ENCODE results near the gene OSBPL10.

Gene OSBPL10

DNA sequence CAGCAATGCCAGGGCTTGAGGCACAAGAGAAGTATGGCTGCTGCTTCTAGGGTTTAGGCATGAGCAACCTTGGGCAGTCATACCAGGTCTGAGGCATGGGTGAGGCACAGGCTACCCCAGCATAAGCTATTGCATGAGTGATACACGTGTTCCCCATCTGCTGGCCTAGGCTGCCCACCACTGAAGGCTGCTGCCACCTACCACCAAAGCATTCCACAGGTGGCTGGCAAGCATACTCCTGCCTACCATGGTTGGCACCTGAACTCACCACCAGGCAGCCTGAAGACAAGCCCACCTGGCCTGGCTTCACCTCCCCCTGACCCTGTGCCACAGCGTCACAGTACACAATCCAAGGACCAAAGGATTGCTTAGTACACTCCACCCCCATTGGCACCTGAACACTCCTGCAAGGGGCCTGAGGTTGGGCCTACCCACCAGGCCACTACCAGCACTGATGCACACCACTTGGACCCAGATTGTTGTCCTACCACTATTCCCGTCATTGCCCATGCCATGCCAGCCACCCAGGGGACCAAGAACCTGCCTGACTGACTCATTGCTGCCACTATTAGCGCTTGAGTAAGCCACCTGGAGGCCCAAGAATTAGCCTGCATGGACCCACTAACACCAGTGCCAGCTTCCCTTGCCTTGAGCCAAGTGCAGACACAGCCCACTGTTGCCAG lies 332.6 kb downstream of the OSBPL10 start:
- no peak for DNase-seq

DNA sequence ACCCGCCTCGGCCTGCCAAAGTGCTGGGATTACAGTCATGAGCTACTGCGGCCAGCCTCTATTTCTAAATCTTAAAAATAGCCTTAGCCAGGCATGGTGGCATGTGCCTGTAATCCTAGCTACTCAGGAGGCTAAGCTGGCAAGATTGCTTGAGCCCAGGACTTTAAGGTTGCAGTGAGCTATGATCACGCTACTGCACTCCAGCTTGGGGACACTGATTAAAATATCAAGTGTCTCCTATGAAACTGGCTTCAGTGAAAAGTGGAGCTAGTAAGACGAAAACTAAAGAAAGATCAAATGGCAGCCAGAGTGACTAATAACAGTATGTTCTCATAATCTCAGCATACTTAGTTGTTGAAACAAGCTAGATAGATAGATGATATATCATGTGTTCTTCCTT lies 335.8 kb downstream of the OSBPL10 start:
- no peak for DNase-seq

DNA sequence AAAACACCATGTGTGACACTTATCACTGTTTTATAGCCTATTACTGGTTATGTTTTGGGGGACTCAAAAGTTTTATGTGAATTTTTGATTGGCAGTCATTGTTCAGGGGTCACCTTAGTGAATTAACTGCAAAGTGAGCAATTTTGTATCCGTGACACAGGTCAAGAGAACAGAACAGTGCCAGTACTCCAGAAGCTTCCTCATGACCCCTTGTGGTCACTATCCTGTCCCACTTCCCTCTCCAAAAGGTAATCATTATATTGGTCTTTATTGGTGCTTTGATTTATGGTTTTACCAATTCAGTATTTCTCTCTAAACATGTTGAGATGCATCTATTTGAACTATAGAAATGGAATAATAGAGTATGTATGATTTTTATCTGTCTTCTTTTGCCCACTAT lies 341.2 kb downstream of the OSBPL10 start:
- DNase-seq, result no peak

DNA sequence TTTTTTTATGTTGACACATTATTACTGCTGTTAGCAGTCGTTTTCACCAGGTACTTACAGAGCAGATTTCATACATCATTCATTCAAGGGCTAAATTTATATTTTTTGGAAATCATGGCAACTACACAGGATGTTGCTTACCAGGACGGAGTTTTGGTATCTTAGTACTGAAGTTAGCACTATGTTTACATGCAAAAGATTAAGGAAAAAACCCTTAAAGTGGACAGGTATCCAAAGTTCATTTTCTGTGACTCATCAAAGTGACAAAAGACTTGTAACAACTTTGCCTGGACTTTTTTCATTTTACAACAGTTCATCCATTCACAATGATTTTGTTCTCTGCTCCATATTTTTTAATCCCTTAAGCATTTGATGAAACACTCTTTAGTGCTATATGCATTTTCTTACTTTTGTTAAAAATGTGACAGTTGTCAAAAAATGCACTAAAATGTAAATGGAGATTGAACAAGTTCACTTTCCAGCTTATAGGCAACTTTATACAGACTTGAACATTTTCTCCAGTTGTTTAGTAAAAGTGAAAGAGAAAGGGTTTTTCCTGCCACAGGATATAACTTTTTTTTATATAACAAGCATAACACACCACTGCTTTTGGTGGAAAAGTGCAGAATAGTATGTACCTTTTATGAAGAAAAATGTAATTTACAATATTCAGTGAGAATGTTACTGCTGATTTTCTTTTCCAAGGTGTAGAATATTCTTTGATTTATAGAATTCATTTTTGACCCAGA lies 344.2 kb downstream of the OSBPL10 start:
- no peak for DNase-seq

DNA sequence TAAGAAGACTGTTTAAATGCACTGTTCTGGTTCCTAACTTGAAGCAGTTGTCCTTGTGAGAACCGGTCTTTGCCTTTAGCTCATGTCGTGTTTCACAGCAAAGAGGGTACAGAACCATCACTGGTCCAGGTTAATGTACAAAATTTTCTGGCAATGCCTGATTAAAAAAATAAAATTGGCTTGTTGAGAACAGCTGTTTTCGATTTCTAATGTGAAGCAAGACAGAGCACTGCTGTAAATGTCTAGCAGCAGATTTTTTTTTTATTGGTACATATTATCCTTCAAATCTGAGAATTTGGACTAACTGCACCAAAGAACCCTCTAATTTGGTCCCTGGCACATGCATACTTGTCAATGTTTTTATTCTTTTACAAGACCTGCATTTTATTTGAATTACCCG lies 345.0 kb downstream of the OSBPL10 start:
- no peak for DNase-seq

DNA sequence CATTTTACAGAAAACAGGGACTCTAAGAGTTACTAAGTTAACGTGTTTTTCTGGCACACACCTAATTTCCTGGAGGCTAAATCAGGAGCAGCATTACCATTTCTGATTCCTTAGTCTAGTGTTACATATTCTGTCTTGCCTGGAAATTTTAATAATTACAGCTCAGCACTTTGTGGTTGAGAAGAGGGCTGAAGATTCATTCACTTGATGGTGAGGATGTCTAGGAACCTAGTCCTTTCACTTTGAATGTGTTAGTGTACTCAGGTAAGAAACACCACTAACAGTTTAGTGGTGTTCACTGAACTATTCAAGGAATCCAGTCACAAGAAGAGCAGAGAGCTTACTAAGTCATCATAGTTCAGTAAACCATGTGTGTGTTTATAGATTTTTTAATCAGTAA lies 345.5 kb downstream of the OSBPL10 start:
- DNase-seq, result no peak

DNA sequence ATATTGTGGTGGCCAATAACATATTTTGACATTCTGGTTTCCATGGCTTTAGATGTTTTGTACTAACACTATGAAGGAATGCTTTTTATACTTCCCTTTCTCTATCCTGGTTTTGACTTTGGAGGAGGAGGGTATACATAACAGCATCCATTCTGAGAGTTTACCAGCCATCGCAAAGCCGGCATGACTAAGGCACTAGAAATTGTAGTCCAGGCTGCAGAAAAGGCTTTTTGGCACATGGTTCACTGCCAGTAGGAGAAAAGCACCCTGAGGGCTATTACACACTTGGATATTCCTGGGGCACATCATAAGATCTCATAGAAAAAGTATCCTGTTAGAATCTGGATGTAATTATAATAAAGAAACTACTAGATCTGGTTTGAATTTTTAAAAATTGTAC lies 346.6 kb downstream of the OSBPL10 start:
- DNase-seq, result no peak

DNA sequence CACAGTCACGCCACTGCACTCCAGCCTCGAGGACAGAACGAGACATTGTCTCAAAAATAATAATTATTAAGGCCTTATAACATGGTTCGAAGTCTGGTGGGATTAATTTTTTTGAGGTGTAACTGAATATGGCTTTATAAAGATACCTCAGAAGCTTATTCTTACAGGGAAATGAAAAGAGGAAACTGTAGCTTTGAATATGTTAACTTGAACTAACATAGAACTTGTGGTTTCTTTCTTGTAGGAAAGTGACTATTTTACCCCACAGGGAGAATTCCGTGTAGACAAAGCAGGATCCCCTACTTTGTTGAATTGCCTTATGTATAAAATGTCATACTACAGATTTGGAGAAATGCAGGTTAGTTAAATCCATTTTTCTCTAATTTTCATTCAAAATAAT lies 352.0 kb downstream of the OSBPL10 start:
- DNase-seq, result no peak

DNA sequence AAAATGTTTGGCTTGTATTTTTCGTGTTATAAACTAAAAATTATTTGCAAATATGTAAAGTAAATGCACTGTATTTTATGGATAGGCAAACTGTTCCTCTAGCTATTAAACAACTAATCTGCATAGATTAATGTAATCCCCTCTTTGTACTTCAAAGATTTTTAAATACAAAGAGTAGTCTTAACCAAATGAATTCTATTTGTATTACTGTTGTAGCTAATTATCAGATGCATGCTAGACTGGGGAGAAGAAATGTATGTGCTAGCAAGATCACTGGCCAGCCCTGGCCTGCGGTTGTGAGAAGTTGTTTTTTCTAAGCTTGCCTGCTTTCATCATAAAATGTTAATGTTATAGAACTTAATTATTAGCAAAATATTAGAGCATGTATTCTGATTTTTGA lies 355.7 kb downstream of the OSBPL10 start:
- DNase-seq, result no peak

DNA sequence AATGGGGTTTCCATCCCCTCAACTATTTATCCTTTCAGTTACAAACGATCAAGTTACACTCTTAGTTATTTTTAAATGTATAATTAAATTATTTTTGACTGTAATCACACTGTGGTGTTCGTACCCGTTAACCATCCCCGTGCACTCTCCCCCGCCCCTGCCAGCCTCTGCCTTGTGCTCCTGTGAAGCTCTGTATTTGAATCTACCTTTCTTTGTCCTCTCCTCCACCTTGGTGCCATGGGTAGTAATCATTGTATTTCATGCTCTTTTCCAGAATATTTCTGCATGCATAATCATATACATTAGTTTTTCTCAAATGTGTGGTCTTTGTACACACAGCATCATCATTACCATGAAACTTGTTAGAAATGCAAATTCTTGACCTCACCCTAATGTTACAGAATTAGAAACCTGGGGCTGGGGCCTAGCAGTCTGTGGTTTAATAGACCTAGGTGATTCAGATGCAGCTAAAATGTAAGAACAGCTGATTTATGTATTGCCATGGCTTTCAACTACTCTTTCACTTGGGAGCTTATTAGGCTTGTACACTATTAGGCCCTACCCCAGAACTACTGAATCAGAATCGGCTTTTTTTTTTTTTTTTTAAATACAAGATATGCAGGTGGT lies 356.9 kb downstream of the OSBPL10 start:
- no peak for DNase-seq

DNA sequence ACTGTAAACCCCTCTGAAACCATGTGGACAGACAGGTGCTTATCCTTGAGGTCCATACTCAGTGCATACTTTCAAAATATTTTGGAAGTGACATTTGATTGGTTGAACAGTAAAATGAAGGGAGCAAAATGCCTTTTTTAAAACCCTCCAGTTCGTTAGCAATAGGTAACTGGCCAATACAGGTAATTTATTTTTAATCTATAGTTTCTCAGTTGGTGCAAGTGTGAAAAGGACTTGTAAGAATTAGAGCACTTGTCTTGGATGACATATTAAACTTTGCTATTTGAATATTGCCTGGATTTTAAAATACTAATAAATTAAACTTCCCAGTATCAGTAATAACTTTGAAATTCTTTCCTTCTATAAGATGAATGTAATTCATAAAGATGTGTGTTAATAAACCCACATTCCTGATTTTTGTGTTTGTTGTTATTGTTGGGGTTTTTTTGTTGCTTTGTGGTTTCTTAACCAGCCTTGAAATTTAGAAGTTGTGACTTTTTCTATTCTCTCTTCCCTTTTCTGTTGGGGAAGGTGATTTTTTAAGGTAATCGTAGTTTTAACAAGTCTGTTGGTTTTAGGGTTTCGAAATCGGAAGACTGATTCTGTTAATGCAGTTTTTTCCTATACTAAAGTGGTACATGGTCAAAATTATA lies 358.3 kb downstream of the OSBPL10 start:
- no peak for DNase-seq

DNA sequence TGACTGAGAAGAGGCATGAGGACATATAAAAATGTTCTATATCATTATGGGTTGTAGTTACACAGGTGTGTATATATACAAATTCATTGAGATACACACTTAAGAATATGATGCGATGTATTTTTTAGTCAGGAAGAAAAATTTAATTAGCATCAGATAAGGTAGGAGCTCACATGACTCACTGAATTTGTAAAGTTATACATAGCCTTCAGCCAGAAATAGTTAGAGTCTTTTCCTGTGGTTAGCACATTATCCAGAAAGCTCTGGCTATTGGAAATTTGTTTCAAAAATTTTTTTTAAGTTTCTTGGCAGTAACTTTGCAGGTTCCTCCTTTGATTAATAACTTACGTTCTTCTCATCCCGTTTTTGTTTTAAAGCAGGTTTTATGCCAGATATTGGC lies 359.7 kb downstream of the OSBPL10 start:
- no peak for DNase-seq

DNA sequence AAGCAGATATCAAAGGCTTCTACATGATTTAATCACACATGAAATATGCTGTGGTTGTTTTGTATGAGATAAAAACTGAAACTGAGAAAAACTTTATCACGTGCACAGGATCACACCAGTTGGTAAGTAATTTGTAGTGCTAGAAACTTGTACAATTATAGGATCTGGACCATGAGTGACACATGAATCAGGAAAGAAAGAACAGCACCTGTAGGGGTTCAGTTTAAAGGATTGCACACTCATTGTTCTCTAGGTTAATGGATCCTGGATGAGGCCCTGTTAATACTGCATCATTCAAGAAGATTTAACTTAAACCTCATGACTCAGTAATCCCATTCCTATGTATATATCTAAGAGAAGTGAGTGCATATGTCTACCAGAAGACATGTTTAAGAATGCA lies 360.4 kb downstream of the OSBPL10 start:
- no peak for DNase-seq

DNA sequence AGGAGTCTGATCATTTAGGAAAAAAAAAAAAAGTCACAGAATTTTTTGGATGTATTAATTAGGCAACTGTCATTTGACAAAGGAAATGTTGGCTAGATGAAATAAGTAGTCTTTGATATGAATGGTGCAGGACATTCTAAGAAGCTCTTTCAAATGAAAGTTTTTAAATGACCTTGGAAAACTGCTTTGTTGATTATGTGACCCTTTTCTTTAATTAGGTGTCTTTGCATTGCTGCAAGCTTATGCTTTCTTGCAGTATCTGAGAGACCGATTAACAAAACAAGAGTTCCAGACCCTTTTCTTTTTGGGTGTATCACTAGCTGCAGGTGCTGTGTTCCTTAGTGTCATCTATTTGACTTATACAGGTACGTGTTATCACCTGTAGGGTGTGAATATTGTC lies 364.4 kb downstream of the OSBPL10 start:
- no peak for DNase-seq

DNA sequence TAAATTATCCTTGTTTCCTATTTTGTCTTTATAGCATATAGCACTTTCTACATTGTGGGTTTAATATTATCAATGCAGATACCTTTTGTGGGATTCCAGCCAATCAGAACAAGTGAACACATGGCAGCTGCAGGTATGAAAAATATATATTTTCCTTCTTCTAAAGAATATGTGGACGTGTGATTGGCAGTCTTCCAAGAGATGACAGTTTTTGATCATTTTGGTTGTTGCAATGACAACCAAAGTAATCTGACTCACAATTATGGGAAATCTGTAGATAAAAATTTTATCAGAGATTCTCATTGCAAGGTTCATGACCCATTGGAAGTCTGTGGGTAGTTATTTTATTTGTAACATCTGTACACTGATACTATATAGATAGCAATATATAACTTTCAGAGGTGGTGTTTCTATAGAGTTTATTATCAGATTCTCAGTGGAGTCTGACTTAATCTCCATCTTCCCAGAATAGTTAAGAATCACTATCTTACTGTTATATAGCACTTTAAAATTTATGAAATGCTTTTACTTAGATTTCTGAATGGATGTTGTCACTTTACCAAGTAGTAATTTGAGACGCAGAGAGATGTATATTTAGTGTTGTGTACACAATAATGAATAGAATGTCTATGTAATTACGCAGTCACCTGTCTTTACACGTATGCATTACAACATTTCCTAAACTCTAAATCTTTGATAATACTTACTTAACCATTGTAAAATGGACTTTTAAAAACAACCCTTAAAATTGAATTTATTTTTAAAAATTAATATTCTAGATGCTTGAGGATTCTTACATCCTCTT lies 365.8 kb downstream of the OSBPL10 start:
- no peak for DNase-seq

DNA sequence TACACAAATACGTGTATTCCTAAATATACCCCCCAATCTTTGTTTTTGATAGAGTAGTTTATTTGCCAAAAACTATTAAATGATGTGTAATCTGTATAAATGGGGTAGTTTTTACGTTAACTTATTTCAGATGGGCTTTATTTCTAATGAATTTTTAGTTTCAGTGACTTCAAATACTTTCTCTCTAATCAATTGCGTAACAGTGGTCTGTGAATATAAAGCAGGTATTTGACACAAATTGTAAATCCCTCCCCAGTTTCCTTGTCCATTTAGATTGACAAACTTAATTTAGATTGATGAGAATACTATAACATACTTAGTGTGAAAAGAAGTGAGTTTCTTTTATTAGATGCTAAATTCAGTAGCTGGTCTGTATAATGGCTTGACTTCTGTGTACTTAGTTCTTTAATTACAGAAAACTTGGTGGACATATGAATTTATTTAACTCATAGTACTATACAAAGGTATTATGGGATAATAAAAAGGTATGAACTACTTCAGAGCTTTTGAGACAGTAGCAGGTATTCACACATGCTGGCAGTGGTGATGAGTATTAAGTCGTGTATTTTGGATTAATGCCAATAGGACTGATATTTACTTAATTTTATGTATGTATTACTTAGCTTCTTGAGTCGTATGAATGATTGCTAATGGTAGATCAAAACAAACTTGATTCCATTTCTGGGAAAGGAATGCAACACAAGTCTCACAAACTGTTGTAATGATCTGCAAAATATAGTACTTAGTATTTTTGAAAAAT lies 366.7 kb downstream of the OSBPL10 start:
- no peak for DNase-seq

DNA sequence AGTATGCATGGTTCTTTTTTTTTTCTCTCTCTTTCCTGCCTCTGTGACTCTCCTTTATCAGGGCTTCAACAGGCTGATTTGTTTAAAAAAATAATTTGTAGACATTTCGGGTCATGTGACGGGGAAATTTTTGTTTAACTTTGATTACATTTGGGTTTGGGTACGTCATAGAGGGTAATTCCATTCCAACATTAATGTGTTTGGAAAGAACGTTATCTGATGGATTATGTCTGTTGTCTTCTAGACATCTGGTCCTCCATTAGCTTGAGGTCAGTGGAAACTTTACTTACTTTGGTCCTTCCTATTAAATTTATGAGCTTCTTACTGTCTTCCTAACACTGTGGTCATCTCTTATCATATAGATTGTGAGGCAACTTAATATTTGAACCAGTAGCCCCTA lies 367.4 kb downstream of the OSBPL10 start:
- DNase-seq, result no peak

DNA sequence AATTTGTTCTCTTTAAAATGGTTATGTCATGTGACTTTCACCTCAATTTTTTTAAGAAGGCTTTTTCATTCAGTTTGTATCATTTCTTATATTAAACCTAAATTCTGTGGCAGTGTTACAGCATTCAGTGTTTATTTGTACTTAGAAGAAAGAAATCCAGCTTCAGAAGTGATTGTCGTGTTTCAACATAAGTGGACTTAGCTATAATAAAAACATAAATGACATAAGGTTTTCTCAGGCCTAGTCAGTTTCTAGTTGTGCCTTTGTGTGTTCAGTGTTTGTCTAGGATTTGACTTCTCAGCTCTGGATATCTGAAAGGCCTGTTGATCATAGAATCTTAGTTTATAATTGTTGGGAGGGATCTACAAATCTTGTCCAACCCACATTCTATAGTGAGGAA lies 367.9 kb downstream of the OSBPL10 start:
- no peak for DNase-seq
